Subcutaneous abdominal adipose tissue (tissue), 5 donors: Measurements from ENCODE around the gene RAB27B.

Experiments
- H3K27ac ChIP-seq: one replicate; pipeline ENCODE4 v1.7.0; 2013; ENCODE audit warnings: low read depth, mild to moderate bottlenecking, inconsistent platforms, low read length, moderate library complexity
- H3K27me3 ChIP-seq, 5 donors: one replicate each; pipeline ENCODE4 v1.7.0; 2013; ENCODE audit warnings: low read length in 5 of 5, inconsistent platforms in 1 of 5; ENCODE audit not compliant: control insufficient read depth in 5 of 5, insufficient read depth in 4 of 5
- H3K36me3 ChIP-seq, 5 donors: one replicate each; pipeline ENCODE4 v1.7.0; 2013; ENCODE audit warnings: low read length in 5 of 5; ENCODE audit not compliant: control insufficient read depth in 5 of 5, insufficient read depth in 5 of 5
- H3K4me1 ChIP-seq, 5 donors: one replicate each; pipeline ENCODE4 v1.7.0; 2013; ENCODE audit warnings: low read length in 5 of 5, mild to moderate bottlenecking in 3 of 5, moderate library complexity in 1 of 5; ENCODE audit not compliant: control insufficient read depth in 5 of 5, insufficient read depth in 5 of 5
- H3K4me3 ChIP-seq, 5 donors: one replicate each; pipeline ENCODE4 v1.7.0; 2013; ENCODE audit warnings: low read length in 5 of 5, low read depth in 1 of 5
- H3K9ac ChIP-seq, 5 donors: one replicate each; pipeline ENCODE4 v1.7.0; 2013; ENCODE audit warnings: low read length in 5 of 5, mild to moderate bottlenecking in 4 of 5, moderate library complexity in 3 of 5
- H3K9me3 ChIP-seq, 5 donors: one replicate each; pipeline ENCODE4 v1.7.0; 2013; ENCODE audit warnings: low read length in 5 of 5; ENCODE audit not compliant: control insufficient read depth in 5 of 5
- donor health status: healthy.
- donor health status: healthy.
- donor health status: healthy.
- donor health status: healthy.
- donor health status: healthy.

The RAB27B gene

DNA sequence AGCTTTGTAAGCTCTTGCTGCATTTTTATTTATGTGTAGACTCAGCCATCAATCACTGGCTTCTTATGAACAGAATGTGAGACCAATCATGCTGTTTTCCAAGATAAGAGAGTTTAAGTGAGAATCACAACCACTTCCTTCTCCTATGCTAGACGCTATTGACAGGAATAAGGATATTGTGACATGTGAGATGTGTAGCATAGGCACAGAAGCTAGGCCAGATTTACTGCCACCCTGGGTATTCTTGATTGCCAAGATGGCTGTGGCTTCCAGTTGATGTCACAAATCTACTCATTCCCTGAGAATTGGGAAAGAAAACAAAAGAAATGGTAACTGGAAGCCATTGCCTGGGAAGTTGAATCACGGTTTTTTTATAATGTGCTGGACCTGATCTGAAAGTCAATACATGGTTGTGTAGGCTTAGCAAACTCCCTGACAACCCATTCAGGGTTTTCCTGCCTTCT, 49.9 kb downstream of the RAB27B start:
- Histone ChIP-seq H3K36me3 (no peaks in the 10 kb centered on the region), H3K9me3 (no peaks in the 10 kb centered on the region), H3K9ac (no peak overlapping the region), H3K27me3 (peaks cover 0 to 5% (median 0%) of the 10 kb centered on the region in 5 donors), H3K27ac (no peak overlapping the region), H3K4me1 (no peaks in the 10 kb centered on the region), H3K4me3 (no peak overlapping the region)

DNA sequence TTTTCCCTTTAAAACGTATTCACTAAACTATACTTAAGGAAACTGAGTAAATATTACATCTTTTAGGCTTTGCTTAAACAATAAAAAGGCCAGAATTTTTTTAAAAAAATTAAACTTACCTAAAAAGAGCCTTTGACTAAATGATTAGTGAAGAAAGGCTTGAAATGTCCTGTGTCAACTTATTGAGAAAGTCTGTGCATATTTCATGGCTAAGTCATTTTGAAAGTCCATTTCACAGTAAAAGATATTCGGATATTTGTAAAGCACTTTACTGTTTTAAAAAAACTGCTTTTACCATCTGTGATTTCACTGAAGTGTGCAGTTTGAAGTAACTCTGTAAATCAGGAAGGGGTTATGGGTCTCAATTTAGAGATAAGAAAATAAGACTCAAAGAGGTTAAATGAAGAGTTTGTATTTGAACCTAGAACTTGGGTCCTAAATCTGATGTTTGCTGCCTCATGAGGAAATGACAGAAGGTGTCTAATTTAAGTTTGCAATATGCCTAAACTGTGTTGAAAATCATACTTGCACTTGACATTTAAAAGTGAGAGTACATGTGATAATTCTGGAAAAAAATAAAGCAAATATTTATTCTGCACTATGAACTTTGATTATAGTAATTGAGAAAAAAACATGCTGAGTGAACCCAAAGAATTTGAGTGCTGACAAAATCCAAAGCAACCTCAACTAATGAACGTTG, 50.5 kb downstream of the RAB27B start:
- Histone ChIP-seq H3K36me3 (no peaks in the 10 kb centered on the region), H3K9me3 (no peaks in the 10 kb centered on the region), H3K4me1 (no peaks in the 10 kb centered on the region), H3K27ac (no peak overlapping the region), H3K27me3 (peaks cover 0 to 5% (median 0%) of the 10 kb centered on the region in 5 donors), H3K9ac (no peak overlapping the region), H3K4me3 (no peak overlapping the region)

DNA sequence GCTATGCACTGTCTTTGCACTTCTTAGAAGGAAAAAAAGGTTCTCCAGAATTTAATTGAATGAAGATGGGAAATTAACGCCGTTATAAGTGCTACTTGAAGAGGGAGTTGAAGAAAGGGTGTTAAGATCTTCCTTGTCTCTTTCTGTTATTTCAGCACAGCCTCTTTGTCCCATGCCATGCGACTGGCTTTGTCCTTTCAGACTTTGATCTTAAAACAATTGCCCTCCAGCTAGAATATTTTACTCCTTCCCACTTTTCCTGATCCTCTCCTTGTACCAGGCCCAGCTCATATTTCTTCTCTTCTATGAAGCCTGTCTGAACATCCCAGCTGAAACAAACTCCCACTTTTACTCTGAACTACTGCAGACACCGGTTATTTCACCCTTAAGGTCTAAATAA, 51.4 kb downstream of the RAB27B start:
- no peaks in the 10 kb centered on the region for H3K36me3 ChIP-seq
- peaks cover 0 to 5% (median 0%) of the 10 kb centered on the region in 5 donors for H3K27me3 ChIP-seq
- no peaks in the 10 kb centered on the region for H3K9me3 ChIP-seq
- no peak overlapping the region for H3K9ac ChIP-seq
- no peaks in the 10 kb centered on the region for H3K4me1 ChIP-seq
- H3K4me3 ChIP-seq, result no peak overlapping the region
- no peak overlapping the region for H3K27ac ChIP-seq

DNA sequence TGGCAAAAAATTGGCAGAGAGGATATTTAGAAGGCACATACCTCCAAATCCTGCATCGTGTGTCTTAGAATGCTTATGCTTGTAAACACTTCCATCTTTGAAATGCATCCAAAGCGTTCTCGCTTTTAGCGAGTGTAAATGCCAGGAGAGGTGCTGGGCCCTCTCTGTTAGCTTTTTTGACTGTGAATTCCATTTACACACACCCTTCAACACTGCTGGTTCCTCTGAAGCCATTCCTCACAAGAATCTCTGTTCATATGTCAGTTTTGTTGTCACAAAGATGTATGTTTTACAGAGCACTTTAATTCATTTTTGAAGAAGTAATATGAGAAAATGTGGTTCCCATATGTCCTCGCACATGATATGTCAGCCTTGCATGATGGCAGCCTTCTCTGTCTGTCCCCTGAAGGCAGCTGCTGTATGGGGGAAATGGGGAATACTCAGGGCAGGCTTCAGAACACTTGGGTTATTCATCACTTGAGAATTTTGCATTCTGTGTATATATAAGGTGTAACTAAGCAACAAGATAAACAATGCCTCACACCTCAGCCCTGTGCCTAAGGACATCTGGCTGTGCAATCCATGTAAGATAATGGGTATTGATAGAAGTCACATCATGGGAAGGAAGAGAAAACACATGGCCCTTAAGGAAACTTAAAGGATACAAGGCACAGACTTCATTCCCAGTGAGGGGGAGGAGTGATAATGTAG, 52.3 kb downstream of the RAB27B start:
- Histone ChIP-seq H3K27ac (no peak overlapping the region), H3K4me1 (no peaks in the 10 kb centered on the region), H3K27me3 (peaks cover 0 to 5% (median 0%) of the 10 kb centered on the region in 5 donors), H3K36me3 (no peaks in the 10 kb centered on the region), H3K4me3 (no peak overlapping the region), H3K9me3 (no peaks in the 10 kb centered on the region), H3K9ac (no peak overlapping the region)

DNA sequence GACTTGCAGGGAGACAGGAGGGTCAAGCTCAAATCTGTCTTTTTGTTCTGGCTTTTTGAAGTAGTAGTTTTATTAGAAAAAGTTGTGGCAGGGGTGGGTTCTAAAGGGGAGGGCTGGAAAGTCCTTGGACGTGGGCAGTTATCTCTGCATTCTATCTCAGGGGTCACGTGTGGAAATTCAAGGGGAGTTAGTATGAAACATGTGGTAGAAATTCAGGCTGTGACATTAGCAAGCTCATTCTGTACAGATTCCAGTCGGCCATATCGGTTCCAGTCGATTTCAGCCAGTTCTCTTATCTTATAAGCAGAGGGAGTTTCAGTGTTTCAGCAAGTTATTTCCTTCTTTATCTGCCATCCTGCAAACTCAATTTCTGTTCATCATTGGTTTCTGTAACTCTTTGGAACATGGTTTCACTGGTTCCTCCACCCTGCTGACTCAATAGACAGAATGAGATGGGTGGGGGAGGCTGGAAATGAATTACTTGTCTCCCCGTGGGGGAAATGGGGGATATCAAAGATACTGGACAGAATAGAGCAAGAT, 53.0 kb downstream of the RAB27B start:
- Histone ChIP-seq H3K27ac (no peak overlapping the region), H3K36me3 (no peaks in the 10 kb centered on the region), H3K9me3 (no peaks in the 10 kb centered on the region), H3K4me1 (no peaks in the 10 kb centered on the region), H3K9ac (no peak overlapping the region), H3K27me3 (peaks cover 0 to 5% (median 0%) of the 10 kb centered on the region in 5 donors), H3K4me3 (no peak overlapping the region)

DNA sequence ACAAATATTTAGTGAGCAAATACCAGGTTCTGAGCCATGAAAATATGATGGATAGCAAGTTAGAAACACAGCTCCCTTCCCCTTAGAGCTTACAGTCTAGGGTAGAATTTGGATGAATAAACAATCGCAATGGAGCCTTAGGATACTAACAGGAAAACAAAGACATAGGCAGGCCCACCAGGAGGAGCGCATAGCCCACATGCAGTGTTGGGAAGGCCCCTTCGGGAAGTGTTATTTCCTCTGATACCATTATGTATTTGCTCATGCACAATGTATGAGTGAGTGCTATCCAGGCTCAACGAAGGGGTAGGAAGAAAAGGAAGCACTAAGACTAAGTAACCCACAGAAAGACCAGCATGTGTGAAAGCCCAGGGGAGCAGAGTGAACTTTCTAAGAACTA, 54.0 kb downstream of the RAB27B start:
- H3K9ac ChIP-seq, result no peak overlapping the region
- H3K36me3 ChIP-seq, result no peaks in the 10 kb centered on the region
- no peaks in the 10 kb centered on the region for H3K4me1 ChIP-seq
- H3K27ac ChIP-seq, result no peak overlapping the region
- H3K9me3 ChIP-seq, result no peaks in the 10 kb centered on the region
- no peak overlapping the region for H3K4me3 ChIP-seq
- H3K27me3 ChIP-seq, result peaks cover 0 to 5% (median 0%) of the 10 kb centered on the region in 5 donors

DNA sequence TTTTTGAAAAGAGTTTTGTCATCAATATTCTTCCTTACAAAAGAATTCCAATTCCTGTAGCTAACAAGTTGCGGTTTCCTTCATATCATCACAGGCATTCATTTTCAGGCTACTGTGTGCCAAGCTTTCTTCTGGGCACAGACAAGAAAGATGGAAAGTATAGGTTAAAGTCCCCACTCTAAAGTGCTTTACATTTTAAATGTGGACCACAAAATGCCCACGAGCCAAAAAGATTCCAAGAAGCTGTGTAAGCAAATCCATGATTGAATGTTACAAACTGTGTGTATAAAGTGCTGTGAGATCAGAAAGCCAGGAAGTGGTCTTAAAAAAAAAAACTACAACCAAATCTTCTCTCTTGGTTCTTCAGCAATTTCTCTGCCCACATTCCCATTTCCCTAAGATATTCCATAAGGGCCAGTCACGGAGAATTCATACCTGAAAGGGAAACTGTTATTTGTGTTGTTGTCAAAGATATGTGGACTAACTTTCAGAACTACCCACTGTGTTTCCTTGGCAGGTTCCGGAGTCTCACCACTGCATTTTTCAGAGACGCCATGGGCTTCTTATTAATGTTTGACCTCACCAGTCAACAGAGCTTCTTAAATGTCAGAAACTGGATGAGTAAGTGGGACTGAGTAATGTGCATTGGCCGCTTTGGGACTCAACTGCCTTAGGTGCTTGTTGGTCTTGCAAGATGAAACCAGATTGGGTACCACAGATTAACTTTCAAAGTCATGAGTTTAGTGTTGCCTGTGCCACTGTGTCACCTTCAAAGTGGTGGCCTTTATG, 55.7 kb downstream of the RAB27B start:
- Histone ChIP-seq H3K9ac (no peak overlapping the region), H3K36me3 (no peaks in the 10 kb centered on the region), H3K4me3 (no peak overlapping the region), H3K4me1 (no peaks in the 10 kb centered on the region), H3K27me3 (peaks cover 0 to 5% (median 0%) of the 10 kb centered on the region in 5 donors), H3K27ac (no peak overlapping the region), H3K9me3 (no peaks in the 10 kb centered on the region)

DNA sequence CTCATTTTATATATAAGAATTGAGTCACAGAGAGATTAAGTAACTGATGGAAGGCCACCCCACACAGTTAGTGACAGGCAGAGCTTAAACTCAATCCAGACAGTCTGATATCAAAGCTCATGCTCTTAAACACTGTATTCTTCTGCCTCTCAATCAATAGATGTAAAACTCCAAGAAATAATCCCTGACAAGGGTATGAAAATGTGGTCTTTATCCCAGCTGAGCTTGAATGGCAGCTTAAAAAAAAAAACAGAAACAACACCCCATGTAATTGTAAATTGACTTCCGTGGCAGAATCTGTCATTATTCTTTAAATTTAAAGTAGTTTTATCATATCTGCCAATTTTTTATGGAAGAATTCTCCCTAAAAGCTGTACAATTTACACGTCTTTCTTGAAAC, 60.1 kb downstream of the RAB27B start:
- H3K4me3 ChIP-seq, result no peak overlapping the region
- H3K27ac ChIP-seq, result no peak overlapping the region
- H3K27me3 ChIP-seq, result no peaks in the 10 kb centered on the region

DNA sequence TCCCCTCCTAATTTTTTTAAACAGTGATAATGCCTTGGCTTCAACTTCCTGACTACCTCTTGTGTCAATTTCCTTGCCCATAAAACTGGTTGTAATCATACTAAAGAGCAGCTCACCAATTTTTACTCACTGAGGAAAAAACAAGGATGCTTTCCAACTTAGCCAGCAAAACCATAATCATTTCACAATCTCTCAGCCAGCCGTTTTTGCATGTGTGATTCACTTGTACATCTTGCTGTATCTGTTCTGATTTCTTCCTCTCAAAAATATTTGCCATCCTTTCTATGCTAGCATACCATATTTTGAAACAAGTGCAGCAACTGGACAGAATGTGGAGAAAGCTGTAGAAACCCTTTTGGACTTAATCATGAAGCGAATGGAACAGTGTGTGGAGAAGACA, 60.7 kb downstream of the RAB27B start:
- Histone ChIP-seq H3K9ac (no peak overlapping the region), H3K9me3 (no peaks in the 10 kb centered on the region), H3K36me3 (no peaks in the 10 kb centered on the region), H3K27ac (no peak overlapping the region), H3K27me3 (no peaks in the 10 kb centered on the region), H3K4me1 (no peaks in the 10 kb centered on the region), H3K4me3 (no peak overlapping the region)

More for the DNA sequence above, 60.1 kb downstream of the RAB27B start:
- Histone ChIP-seq H3K4me1 (no peaks in the 10 kb centered on the region), H3K36me3 (no peaks in the 10 kb centered on the region), H3K9ac (no peak overlapping the region), H3K9me3 (no peaks in the 10 kb centered on the region)
